Esophagus muscularis mucosa (tissue), 4 donors: ENCODE measurements around the gene OSBPL7. TPM values are rescaled to one million over a fixed set of nuclear protein-coding genes. Genes with fewer than 3 reads are reported as not detected.
"Not testable (repeated sequence)": the region's sequence is repeated elsewhere in the genome, so short reads cannot be mapped to it uniquely, and the experiment has no call there.

Source experiments
- DNase-seq: peaks from one replicate; pipeline ENCODE4 v3.0.0-alpha.2; 2017; ENCODE audit errors: extremely low spot score
- H3K27ac ChIP-seq, 4 donors: fragments of 200-600 bp; sonication (generic); replicated peaks in 1 of 4; 1 replicate in 3 of 4; 2 replicates in 1 of 4; pipeline ENCODE4 v1.5.1; 2016 to 2019; ENCODE audit warnings: mild to moderate bottlenecking in 1 of 4
- H3K27me3 ChIP-seq, 4 donors: fragments of 200-600 bp; sonication (generic); one replicate each; pipeline versions ENCODE4 v1.5.1 to v1.6.0; 2016 to 2019
- H3K36me3 ChIP-seq, 4 donors: fragments of 200-600 bp; sonication (generic); one replicate each; pipeline ENCODE4 v1.5.1; 2016 to 2019
- H3K4me1 ChIP-seq, 4 donors: fragments of 200-600 bp; sonication (generic); one replicate each; pipeline ENCODE4 v1.5.1; 2016 to 2019
- H3K4me3 ChIP-seq, 4 donors: fragments of 200-600 bp; sonication (generic); 1 replicate in 2 of 4; 2 replicates in 2 of 4; pipeline ENCODE4 v1.5.1; 2016 to 2019; ENCODE audit warnings: mild to moderate bottlenecking in 4 of 4, moderate library complexity in 1 of 4
- H3K9me3 ChIP-seq, 4 donors: fragments of 200-600 bp; sonication (generic); 1 replicate in 3 of 4; 2 replicates in 1 of 4; pipeline ENCODE4 v1.5.1; 2016 to 2019
- EP300 ChIP-seq: sonication (generic); formaldehyde crosslinking; IDR thresholded peaks from one replicate; pipeline ENCODE4 v1.6.1; 2017; ENCODE audit warnings: antibody characterized with exemption
- POLR2A ChIP-seq: fragments of 450-650 bp; IDR thresholded peaks from one replicate; pipeline ENCODE4 v1.6.1; 2017; ENCODE audit warnings: antibody characterized with exemption, moderate library complexity, mild to moderate bottlenecking, low read depth
- POLR2AphosphoS5 ChIP-seq, 2 donors: sonication (generic); formaldehyde crosslinking; IDR thresholded peaks; one replicate each; pipeline ENCODE4 v1.6.1; 2017; ENCODE audit warnings: antibody characterized with exemption in 2 of 2
- WGBS: methylation state at CpG from one replicate; pipeline ENCODE4 v1.1.5; 2018; 5-methylcytosine and 5-hydroxymethylcytosine counted together
- intact Hi-C: fragments of 100-400 bp; cut with DNase I; formaldehyde crosslinking; loops from one replicate; pipeline ENCODE4 v1.15.1; 2023
- total RNA-seq, 4 donors: library from RNA; depleted of rRNA; stranded (reverse); fragments of >200 nt; gene quantifications; one replicate each; pipeline versions ENCODE4 v1.1.0 to v1.2.1, GENCODE V29; 2016
- TF ChIP-seq, protein P1 (sequence below), 3 experiments: fragments of 200-600 bp in 2 of 3; fragments of 450-650 bp in 1 of 3; sonication (generic) in 2 of 3; IDR thresholded peaks; one replicate each; pipeline ENCODE4 v1.5.1; 2017 to 2019; ENCODE audit warnings: antibody characterized with exemption in 3 of 3, mild to moderate bottlenecking in 2 of 3, moderate library complexity in 1 of 3

Gene OSBPL7
- total RNA-seq, 4 donors from 2014 or later: 2.0 to 8.4 (median 4.7) TPM

DNA sequence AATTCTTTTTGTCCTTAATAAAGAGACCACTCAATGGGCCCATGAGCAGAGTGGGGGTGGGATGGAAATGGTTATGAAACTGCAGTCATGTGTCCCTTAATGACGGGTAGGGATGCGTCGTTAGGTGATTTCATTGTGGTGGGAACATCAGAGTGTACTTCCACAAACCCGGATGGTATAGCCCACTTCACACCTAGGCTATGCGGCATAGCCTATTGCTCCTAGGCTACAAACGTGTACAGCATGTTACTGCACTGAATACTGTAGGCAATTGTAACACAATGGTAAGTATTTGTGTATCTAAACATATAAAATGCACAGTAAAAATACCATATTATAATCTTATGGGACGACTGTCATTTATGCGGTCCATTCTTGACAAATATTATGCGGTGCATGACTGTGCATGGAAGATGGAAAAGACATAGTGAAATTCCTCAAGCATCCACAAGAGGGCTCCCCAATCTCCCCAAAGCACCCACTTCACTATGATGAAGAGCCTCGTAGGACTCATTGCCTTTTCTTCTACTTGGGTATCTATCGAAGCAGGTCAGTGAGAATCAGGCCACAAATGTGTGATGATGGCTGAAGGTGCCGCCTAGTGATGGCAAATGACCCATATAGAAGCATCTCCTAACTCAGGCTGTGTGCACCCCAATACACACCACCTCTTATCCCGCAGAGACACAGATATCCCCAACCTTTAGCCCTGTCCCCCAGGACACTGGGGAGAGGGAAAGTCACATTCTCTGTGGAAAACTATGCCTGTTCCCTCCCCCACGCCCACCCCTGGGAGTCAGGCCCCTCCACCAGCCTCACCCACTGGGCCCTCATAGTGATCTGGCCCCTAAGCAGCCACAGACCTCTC, 45.0 kb downstream of the OSBPL7 start:
- Histone ChIP-seq H3K27me3 (peaks cover 0 to 76% (median 9%) of the 10 kb centered on the region in 4 donors), H3K4me3 (no peak overlapping the region), H3K27ac (no peak overlapping the region), H3K36me3 (no peaks in the 10 kb centered on the region), H3K4me1 (peaks cover 0 to 4% (median 0%) of the 10 kb centered on the region in 4 donors), H3K9me3 (peaks cover 0 to 5% (median under 1%) of the 10 kb centered on the region in 4 donors)
- intact Hi-C loops: no loop called here
- TF ChIP-seq, protein P1, sequence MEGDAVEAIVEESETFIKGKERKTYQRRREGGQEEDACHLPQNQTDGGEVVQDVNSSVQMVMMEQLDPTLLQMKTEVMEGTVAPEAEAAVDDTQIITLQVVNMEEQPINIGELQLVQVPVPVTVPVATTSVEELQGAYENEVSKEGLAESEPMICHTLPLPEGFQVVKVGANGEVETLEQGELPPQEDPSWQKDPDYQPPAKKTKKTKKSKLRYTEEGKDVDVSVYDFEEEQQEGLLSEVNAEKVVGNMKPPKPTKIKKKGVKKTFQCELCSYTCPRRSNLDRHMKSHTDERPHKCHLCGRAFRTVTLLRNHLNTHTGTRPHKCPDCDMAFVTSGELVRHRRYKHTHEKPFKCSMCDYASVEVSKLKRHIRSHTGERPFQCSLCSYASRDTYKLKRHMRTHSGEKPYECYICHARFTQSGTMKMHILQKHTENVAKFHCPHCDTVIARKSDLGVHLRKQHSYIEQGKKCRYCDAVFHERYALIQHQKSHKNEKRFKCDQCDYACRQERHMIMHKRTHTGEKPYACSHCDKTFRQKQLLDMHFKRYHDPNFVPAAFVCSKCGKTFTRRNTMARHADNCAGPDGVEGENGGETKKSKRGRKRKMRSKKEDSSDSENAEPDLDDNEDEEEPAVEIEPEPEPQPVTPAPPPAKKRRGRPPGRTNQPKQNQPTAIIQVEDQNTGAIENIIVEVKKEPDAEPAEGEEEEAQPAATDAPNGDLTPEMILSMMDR (IDR thresholded peaks at IDR 0.05): peak; percentile 48 to 71 (median 51)
- TF ChIP-seq POLR2AphosphoS5 (IDR thresholded peaks at IDR 0.05): no peak
- TF ChIP-seq POLR2A: no peak
- DNase-seq: no peak
- 50% methylated on average over 14 of the region's 14 CpGs for WGBS

GRCh38 chr17:47774987-47775580, 46.5 kb downstream of the OSBPL7 start:
- no peak overlapping the region for H3K4me3 ChIP-seq
- H3K36me3 ChIP-seq: no peaks in the 10 kb centered on the region
- no peak for DNase-seq
- peaks cover 0 to 9% (median 4%) of the 10 kb centered on the region in 4 donors for H3K9me3 ChIP-seq
- peaks cover 0 to 4% (median 0%) of the 10 kb centered on the region in 4 donors for H3K4me1 ChIP-seq
- H3K27ac ChIP-seq: no peak overlapping the region
- TF ChIP-seq EP300: no peak
- TF ChIP-seq POLR2AphosphoS5 (IDR thresholded peaks at IDR 0.05): no peak
- no peak for TF ChIP-seq POLR2A
- TF ChIP-seq, protein P1 (IDR thresholded peaks at IDR 0.05): no peak
- H3K27me3 ChIP-seq: peaks cover 0 to 65% (median 9%) of the 10 kb centered on the region in 4 donors
- 78% methylated on average over 1 of the region's 1 CpG for WGBS
- intact Hi-C loops: no loop called here

GRCh38 chr17:47774331-47774730, 47.3 kb downstream of the OSBPL7 start:
- peaks cover 0 to 62% (median 9%) of the 10 kb centered on the region in 4 donors for H3K27me3 ChIP-seq
- DNase-seq: no peak

DNA sequence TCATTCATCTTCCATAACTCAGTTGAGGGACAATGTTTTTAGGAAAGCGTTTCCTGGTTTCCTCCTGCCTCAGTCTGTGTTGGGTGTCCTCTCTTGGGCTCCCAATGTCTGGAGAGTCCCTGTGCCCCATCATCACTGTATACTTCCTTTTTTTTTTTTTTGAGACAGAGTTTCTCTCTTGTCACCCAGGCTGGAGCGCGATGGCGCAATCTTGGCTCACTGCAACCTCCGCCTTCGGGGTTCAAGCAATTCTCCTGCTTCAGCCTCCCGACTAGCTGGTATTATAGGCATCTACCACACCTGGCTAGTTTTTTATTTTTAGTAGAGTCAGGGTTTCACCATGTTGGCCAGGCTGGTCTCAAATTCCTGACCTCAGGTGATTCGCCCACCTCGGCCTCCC, 47.9 kb downstream of the OSBPL7 start:
- intact Hi-C loops, H3K9me3 ChIP-seq, H3K27ac ChIP-seq, H3K4me3 ChIP-seq, H3K4me1 ChIP-seq, DNase-seq, H3K36me3 ChIP-seq: not testable (repeated sequence)
- 80% methylated on average over 9 of the region's 9 CpGs for WGBS
- H3K27me3 ChIP-seq: peaks cover 0 to 59% (median 9%) of the 10 kb centered on the region in 4 donors

More at GRCh38 chr17:47774331-47774730, 47.3 kb downstream of the OSBPL7 start:
- no peak overlapping the region for H3K27ac ChIP-seq
- WGBS: 73% methylated on average over 4 of the region's 4 CpGs
- peaks cover 0 to 9% (median 4%) of the 10 kb centered on the region in 4 donors for H3K9me3 ChIP-seq
- intact Hi-C loops: no loop called here
- TF ChIP-seq POLR2AphosphoS5 (IDR thresholded peaks at IDR 0.05): no peak
- TF ChIP-seq POLR2A: no peak
- TF ChIP-seq EP300: no peak
- TF ChIP-seq, protein P1 (IDR thresholded peaks at IDR 0.05): no peak
- no peak overlapping the region for H3K4me3 ChIP-seq
- no peaks in the 10 kb centered on the region for H3K36me3 ChIP-seq
- peaks cover 0 to 4% (median 0%) of the 10 kb centered on the region in 4 donors for H3K4me1 ChIP-seq

DNA sequence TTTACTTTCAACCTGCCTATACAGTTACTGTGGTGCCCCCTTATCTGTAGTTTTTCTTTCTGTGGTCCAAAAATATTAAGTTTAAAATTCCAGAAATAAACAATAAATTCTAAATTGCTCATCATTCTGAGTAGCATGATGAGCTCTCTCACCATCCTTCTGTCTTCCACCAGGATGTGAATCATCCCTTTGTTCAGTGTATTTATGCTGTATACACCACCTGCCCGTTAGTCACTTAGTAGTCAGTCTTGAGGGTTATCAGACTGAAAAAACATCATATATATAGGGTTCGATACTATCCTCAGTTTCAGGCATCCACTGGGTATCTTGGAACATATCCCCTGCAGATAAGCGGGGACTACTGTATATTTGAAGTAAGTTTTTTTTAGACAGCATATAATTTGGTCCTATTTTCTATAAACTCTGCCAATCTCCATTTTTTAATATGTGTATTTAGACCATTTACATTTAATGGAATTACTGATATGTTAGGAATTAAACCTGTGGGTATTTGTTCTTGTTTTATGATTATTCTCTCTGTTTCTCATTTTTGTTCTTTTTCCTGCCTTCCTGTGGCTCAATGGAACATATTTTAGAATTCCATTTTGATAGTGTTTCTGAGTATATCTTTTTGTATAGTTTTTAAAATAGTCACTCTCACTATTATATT, 57.5 kb downstream of the OSBPL7 start:
- intact Hi-C loops: no loop called here
- no peak overlapping the region for H3K27ac ChIP-seq
- no peak overlapping the region for H3K4me3 ChIP-seq
- no peaks in the 10 kb centered on the region for H3K36me3 ChIP-seq
- no peak for TF ChIP-seq EP300
- TF ChIP-seq, protein P1 (IDR thresholded peaks at IDR 0.05): no peak
- no peak for TF ChIP-seq POLR2A
- TF ChIP-seq POLR2AphosphoS5 (IDR thresholded peaks at IDR 0.05): no peak
- peaks cover 0 to 15% (median 0%) of the 10 kb centered on the region in 4 donors for H3K27me3 ChIP-seq
- WGBS: 84% methylated on average over 3 of the region's 3 CpGs
- H3K9me3 ChIP-seq: peaks cover 0 to 35% (median 25%) of the 10 kb centered on the region in 4 donors
- no peaks in the 10 kb centered on the region for H3K4me1 ChIP-seq
- DNase-seq: no peak
